ENCODE measurements around the gene SPTY2D1.
"Not testable (repeated sequence)": the region's sequence is repeated elsewhere in the genome, so short reads cannot be mapped to it uniquely, and the experiment has no call there.

The SPTY2D1 gene

GRCh38 chr11:18634140-18635032 lies at the start of gene SPTY2D1:
SPTY2D1 (minus strand) TSS chr11:18634342; CDS start chr11:18634257, 85 bp downstream.
- peak; percentile 98 for DNase-seq

GRCh38 chr11:18682466-18682865 lies 48.3 kb upstream of the SPTY2D1 start:
- no peak for DNase-seq

GRCh38 chr11:18681949-18682348 lies 47.8 kb upstream of the SPTY2D1 start:
- not testable (repeated sequence) for DNase-seq

GRCh38 chr11:18677560-18677959 lies 43.4 kb upstream of the SPTY2D1 start:
- no peak for DNase-seq

- DNase-seq, result no peak
These were observed 42.7 kb upstream of the SPTY2D1 start for GRCh38 chr11:18676803-18677202.

GRCh38 chr11:18672209-18672608 lies 38.1 kb upstream of the SPTY2D1 start:
- DNase-seq, result not testable (repeated sequence)

GRCh38 chr11:18671246-18671645 lies 37.1 kb upstream of the SPTY2D1 start:
- no peak for DNase-seq

- no peak for DNase-seq
These were observed 35.6 kb upstream of the SPTY2D1 start for GRCh38 chr11:18669711-18670110.

GRCh38 chr11:18669219-18669596 lies 35.1 kb upstream of the SPTY2D1 start:
- DNase-seq, result no peak

- no peak for DNase-seq
These were observed 34.0 kb upstream of the SPTY2D1 start for GRCh38 chr11:18668131-18668530.

- not testable (repeated sequence) for DNase-seq
These were observed 31.3 kb upstream of the SPTY2D1 start for GRCh38 chr11:18665353-18665872.

- DNase-seq, result no peak
These were observed 23.5 kb upstream of the SPTY2D1 start for GRCh38 chr11:18657673-18658072.

GRCh38 chr11:18650859-18651557 lies 16.9 kb upstream of the SPTY2D1 start:
- DNase-seq, result peak; percentile 5

GRCh38 chr11:18650353-18650752 lies 16.2 kb upstream of the SPTY2D1 start:
- no peak for DNase-seq

GRCh38 chr11:18643034-18643433 lies 8.9 kb upstream of the SPTY2D1 start:
- DNase-seq, result not testable (repeated sequence)

GRCh38 chr11:18641677-18642076 lies 7.5 kb upstream of the SPTY2D1 start:
- no peak for DNase-seq

- no peak for DNase-seq
These were observed 644 bp downstream of the SPTY2D1 start for GRCh38 chr11:18633256-18634139.

- no peak for DNase-seq
These were observed 1.3 kb downstream of the SPTY2D1 start for GRCh38 chr11:18632841-18633240.

GRCh38 chr11:18624161-18624560 lies 10.0 kb downstream of the SPTY2D1 start:
- no peak for DNase-seq

- no peak for DNase-seq
These were observed 10.4 kb downstream of the SPTY2D1 start for GRCh38 chr11:18623707-18624106.

GRCh38 chr11:18618342-18619025 lies 15.7 kb downstream of the SPTY2D1 start:
- DNase-seq, result no peak

- DNase-seq, result no peak
These were observed 16.3 kb downstream of the SPTY2D1 start for GRCh38 chr11:18617688-18618341.

All from NCI-H1105 treated with DMSO at 0.1 percent for 48 hours (cell line).